Left lobe of liver (tissue), 2 donors: ENCODE results near the gene VDR. TPM values are rescaled to one million over a fixed set of nuclear protein-coding genes. Genes with fewer than 3 reads are reported as not detected.
"Not testable (repeated sequence)": the region's sequence is repeated elsewhere in the genome, so short reads cannot be mapped to it uniquely, and the experiment has no call there.

Experiments
- ATAC-seq: fragments of 200-7000 bp; cut with Tn5 transposase; one replicate; pipeline ENCODE4 v1.9.1; 2020; ENCODE audit warnings: mild to moderate bottlenecking, moderate library complexity
- DNase-seq: peaks from one replicate; pipeline ENCODE4 v3.0.0-alpha.2; 2020; ENCODE audit warnings: low spot score
- total RNA-seq: library from RNA; stranded (reverse); gene quantifications from one replicate; pipeline ENCODE4 v1.2.1, GENCODE V29; 2021
- donor health status: DM: no; HTN: no; CAD: no; lungs with moderate emphysema.
- donor health status: DM: no; HTN: yes; CAD: no.

The VDR gene
- total RNA-seq, 1 donor from 2014 or later, result 0.28 TPM

DNA sequence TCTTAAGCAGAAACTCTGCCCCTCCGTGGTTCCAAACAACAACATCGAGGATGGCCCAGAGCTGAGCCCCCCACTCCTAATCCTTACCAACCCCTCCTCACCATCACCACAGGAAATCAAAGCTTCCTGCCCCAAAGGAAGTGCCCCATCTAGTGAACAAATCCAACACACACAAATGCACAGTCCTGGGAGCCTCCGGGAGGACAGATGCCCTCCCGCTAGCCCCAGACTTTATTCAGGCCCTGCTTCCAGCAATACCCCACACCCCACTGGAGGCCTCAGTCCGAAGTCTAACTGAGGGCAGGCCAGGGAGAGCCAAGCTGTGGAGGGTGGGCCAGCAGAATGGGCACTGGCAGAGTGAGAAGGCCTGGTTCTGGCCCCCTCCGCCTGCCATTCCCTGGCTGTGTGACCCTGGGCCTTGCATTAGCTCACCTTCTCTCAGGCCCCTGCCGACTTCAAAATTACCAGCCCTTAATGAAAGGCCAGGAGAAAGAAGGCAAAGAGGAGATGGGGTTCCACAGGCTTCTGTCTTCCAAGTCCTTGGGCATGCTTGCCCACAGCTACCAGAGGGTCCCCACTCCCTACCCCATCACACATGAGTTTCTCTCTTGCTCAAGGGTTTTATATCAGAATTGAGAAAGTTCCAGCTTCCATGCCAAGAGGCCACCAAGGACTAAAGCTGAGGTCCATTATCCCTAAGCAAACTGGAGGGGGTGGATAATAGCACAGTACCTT, 87.4 kb downstream of the VDR start:
- DNase-seq (no peak), ATAC-seq (no peak)

- ATAC-seq, result no peak
- DNase-seq, result no peak
Observed at GRCh38 chr12:47816403-47817271, 88.2 kb downstream of the VDR start.

DNA sequence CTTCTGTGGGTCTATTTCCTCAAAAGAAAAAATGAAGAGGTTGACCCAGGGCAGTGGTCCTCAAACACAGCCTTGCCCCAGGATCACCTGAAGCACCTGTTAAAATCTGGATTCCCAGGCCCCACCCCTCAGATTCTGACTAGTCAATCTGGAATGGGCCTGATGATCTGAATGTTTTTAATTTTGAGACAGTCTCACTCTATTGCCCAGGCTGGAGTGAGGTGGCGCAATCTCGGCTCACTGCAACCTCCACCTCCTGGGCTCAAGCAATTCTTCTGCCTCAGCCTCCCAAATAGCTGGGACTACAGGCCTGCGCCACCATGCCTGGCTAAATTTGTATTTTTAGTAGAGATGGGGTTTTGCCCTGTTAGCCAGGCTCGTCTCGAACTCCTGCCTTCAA, 89.3 kb downstream of the VDR start:
- ATAC-seq, DNase-seq: not testable (repeated sequence)

- no peak for DNase-seq
Observed at GRCh38 chr12:47814539-47815170, 90.1 kb downstream of the VDR start.

GRCh38 chr12:47813511-47814196, 91.1 kb downstream of the VDR start:
- DNase-seq (no peak), ATAC-seq (peak; percentile 23)

More at GRCh38 chr12:47814539-47815170, 90.1 kb downstream of the VDR start:
- no peak for ATAC-seq

DNA sequence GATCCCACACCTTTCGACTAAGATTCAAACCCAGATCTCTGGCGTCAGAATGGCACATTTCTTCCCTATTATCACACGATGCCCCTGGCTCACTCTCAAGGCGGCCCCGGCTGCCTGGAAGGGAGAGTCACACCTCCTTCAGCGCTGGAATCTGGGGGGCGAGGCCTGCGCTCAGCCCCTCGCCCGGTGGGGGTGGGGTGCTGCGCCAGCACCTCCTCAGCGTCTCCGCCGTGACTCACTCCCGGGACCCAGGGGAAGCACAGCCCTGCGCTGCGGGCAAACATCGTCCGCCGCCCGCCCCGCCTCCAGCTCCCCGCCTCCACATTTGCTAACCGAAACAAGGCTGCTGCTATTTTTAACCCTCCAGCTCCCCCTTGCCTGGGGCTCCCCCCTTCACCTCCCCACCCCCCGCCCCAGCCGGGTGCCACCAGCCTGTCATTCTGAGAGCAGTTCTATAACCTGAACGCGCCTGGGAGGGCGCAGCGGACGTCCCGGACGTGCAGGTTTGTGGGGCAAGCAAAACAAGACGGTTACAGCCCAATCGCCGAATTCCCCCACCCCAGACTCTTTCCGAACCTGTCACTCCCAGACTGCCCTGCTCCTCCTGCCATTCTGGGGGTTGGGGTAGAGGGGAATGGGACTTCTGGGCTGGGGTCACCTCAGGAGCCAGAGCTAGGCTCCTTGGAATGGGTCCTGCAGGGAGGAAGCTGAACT, 91.8 kb downstream of the VDR start:
- ATAC-seq (peak; percentile 65), DNase-seq (peak; percentile 61)

GRCh38 chr12:47811581-47812484, 93.0 kb downstream of the VDR start:
- ATAC-seq (no peak), DNase-seq (no peak)

GRCh38 chr12:47811072-47811396, 93.8 kb downstream of the VDR start:
- ATAC-seq, result no peak
- no peak for DNase-seq

- ATAC-seq, DNase-seq: not testable (repeated sequence)
Observed at GRCh38 chr12:47809518-47809917, 95.3 kb downstream of the VDR start.

DNA sequence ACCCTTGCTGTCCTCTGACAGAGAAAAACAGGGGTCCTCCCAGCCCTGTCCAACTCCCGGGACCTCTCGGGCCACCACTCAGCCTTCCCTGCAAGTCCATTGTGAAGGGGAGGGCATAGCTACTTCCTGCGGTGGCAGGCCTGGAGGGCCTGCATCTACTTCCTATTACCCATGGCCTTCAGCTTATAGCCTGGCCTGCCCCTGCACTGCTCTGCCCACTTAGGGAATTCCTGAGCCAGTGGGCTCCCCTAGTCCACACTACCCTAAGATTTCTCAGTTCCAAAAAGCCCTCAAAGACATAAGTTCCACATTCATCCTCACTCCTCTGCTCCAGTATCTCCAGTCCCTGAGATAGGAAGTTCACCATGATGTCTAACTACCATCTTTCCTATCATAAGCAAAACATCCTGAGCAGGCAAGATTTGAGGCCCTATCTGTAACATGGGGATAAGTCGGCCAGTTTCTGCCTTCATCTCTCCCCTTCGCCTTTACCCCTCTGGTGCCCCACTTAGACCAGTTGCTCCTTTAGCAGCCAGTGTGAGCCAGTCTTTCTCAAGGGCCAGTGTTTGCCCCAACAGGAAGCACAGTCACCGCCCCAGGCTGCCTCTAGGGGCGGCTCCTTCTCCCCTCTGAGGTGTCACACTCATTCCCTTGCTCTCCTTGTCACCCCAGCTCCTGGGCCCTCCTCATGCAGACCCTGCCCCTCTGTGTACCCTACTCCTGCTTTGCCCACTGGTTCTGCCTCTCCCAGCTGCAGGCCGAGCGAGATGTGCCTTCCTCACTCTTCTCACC, 96.0 kb downstream of the VDR start:
- peak; percentile 22 for ATAC-seq
- no peak for DNase-seq

- no peak for ATAC-seq
- no peak for DNase-seq
Observed at GRCh38 chr12:47808050-47808449, 96.7 kb downstream of the VDR start.

- no peak for ATAC-seq
- DNase-seq, result no peak
Observed at GRCh38 chr12:47807338-47807737, 97.5 kb downstream of the VDR start.

- no peak for ATAC-seq
- no peak for DNase-seq
Observed at GRCh38 chr12:47805417-47805816, 99.4 kb downstream of the VDR start.

DNA sequence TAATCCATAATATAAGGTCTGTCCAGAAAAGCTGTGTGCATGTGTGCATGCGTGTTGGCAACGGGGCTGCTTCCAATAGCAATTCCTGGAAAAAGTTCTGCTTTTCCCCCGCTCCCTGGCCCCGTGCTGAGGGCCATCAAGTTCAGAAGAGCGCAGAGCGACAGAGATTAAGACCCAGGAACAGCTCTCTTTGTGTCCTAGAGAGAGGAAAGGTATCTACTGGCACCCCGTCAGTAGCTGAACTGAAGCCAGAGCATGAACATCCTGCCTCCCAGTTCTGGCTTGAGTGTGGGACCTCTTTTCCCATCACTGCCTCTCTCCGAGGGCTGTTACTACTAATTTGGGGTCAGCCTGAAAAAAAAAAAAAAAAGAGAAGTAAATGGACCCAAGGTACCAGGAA, 100.6 kb downstream of the VDR start:
- no peak for DNase-seq
- no peak for ATAC-seq

GRCh38 chr12:47803191-47803875, 101.5 kb downstream of the VDR start:
- DNase-seq (no peak), ATAC-seq (peak; percentile 13)

DNA sequence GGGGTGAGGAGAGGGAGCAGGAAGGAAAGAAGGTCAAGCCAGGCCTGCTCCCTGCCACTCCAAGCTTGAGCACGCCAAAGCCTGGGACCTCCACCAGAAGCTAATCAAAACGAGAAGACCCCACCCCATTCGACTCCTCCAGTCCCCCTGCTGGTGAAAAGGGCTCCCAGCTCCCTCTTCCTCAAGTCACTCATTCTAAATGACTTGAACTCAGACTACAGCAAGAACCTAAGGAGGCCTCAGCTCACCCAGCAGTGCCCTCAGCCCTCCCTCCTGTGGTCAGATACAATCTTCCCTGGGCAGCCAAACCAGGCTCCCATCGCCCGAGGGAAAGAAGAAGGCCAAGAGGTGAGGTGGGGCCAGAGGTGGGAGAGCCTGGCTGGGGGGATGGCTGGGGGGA, 102.5 kb downstream of the VDR start:
- ATAC-seq (no peak), DNase-seq (no peak)

- ATAC-seq, result no peak
- no peak for DNase-seq
Observed at GRCh38 chr12:47801904-47802246, 102.9 kb downstream of the VDR start.
